H1 (cell line): Measurements from ENCODE around the gene PRKAG1. TPM values are rescaled to one million over a fixed set of nuclear protein-coding genes. Genes with fewer than 3 reads are reported as not detected.
A peak's percentile ranks its signal among the peaks of the same experiment; 100 is the strongest.

Source experiments
- CBX5 ChIP-seq: fragments of 300-800, 300-1000 bp; sonication (generic); IDR thresholded peaks from 2 replicates; pipeline ENCODE4 v1.7.1; 2016; ENCODE audit warnings: antibody characterized with exemption, low read length, low read depth
- CREB1 ChIP-seq: IDR thresholded peaks from 2 replicates; pipeline ENCODE4 v1.6.1; 2012; ENCODE audit warnings: inconsistent platforms
- EGR1 ChIP-seq: IDR thresholded peaks from 2 replicates; pipeline ENCODE4 v1.6.1; 2011; ENCODE audit warnings: low read depth, low read length, borderline replicate concordance
- KDM5A ChIP-seq: fragments of 200-600 bp; IDR thresholded peaks from 2 replicates; pipeline ENCODE4 v1.7.1; 2012; ENCODE audit warnings: mild to moderate bottlenecking, low read length, inconsistent platforms, mixed read lengths
- POLR2AphosphoS5 ChIP-seq: IDR thresholded peaks from 2 replicates; pipeline ENCODE4 v1.6.1; 2011; ENCODE audit warnings: low read depth, low read length
- RBBP5 ChIP-seq: IDR thresholded peaks from 2 replicates; pipeline ENCODE4 v1.7.1; 2012; ENCODE audit warnings: low read depth, mild to moderate bottlenecking, inconsistent platforms, low read length, moderate library complexity, borderline replicate concordance
- polyA plus RNA-seq, 7 experiments: library from polyadenylated mRNA; depleted of rRNA in 3 of 7; stranded (reverse) in 5 of 7; unstranded in 2 of 7; fragments of >200 nt in 5 of 7; fragments of 200-250 nt in 2 of 7; gene quantifications; 1 replicate in 5 of 7; 2 replicates in 1 of 7; 4 replicates in 1 of 7; pipeline versions ENCODE4 v1.2.1 to v1.2.3, GENCODE V29; 2011 to 2013; ENCODE audit warnings: missing spikeins in 2 of 7, mixed read lengths in 2 of 7
- total RNA-seq: library from RNA; stranded (reverse); fragmentation: NEBNext Ultra II Directional; extraction: Animal tissue kit (Norgen Biotek cat#: 25700); gene quantifications from 2 replicates; pipeline ENCODE4 v1.2.1, GENCODE V29; 2021

Gene PRKAG1
- total and polyA plus RNA-seq, 2 of the 8 experiments (the other 6 are each of a cell fraction or from before 2014, with no cell fraction given): 38.6 to 57.5 TPM

GRCh38 chr12:48957141-48958048 lies 61.2 kb downstream of the PRKAG1 start, which contains the start of gene ARF3 (continued):
- TF ChIP-seq POLR2AphosphoS5 (peak; percentile 53), CBX5 (no peak), KDM5A (0 out of 2 replicates have a peak, but pooled peaks have one; percentile 8), RBBP5 (peak; percentile 69), EGR1 (peak; percentile 80), CREB1 (peak; percentile 49; the same call in 1 of the 2 replicates)
- TF ChIP-seq, all 59 proteins: peak for 23
